Activated gamma-delta T cell (primary cell): ENCODE measurements around the gene EDARADD.
"Not testable (repeated sequence)": the region's sequence is repeated elsewhere in the genome, so short reads cannot be mapped to it uniquely, and the experiment has no call there.

Source experiments
- DNase-seq: peaks from one replicate; lab custom pipeline; 2025; lab: John Stamatoyannopoulos, UW

Gene EDARADD

GRCh38 chr1:236433819-236434315 is 39.8 kb downstream of the EDARADD start:
- no peak for DNase-seq

- DNase-seq = no peak
These were observed 44.5 kb downstream of the EDARADD start for GRCh38 chr1:236438614-236439013.

DNA sequence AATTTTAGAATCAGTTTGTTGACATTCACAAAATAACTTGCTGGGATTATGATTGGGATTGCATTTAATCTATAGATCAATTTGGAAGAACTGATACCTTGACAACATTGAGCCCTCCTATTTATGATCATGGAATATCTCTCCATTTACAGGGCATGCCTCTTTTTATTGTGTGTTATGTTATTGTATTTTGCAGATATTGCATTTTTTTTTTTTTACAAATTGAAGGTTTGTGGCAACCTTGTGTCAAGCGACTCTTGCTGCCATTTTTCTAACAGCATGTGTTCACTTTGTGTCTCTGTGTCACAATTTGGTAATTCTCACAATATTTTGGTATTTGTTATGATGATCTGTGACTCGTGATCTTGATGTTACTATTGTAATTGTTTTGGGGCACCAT is 46.3 kb downstream of the EDARADD start:
- no peak for DNase-seq

DNA sequence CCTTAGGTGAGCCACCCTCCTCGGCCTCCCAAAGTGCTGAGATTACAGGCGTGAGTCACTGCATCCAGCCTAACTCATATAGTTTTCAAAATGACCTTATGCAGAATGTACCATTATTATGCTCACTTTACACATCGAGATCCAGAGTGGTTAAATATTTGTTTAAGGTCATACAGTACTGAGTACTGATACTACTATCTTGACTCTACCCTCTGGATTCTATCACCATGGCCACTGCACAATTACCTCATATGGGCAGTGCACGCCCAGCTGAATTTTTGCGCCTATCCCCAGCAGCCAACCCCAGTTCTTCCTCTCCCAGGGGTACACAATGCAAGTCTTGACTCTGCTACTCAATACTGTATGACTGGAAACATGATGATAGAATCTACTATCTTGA is 56.7 kb downstream of the EDARADD start:
- no peak for DNase-seq

DNA sequence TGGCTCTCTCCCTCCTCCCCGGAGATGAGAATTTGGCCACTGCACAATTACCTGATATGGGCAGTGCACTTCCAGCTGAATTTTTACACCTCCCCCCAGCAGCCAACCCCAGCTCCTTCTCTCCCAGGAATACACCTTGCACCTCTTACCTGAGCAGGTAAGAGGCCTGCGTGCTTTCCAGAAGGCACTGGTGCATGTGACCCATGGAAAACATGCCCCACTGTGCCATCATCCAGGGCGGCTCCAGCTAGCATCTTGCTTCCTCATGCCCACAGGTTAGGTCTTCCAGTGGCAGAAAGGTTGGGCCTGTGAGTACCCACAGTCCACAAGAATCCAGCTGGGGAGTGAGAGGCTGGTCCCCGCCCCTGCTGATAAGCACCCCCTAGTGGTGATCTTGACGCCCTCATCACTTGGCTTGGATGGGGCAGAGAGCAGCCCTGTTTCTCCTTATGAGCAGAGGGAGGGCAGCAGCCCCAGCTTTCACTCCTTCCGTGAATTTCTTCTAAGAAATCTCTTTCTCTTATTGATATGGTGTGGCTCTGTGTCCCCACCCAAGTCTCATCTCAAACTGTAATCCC is 57.8 kb downstream of the EDARADD start:
- DNase-seq = no peak

DNA sequence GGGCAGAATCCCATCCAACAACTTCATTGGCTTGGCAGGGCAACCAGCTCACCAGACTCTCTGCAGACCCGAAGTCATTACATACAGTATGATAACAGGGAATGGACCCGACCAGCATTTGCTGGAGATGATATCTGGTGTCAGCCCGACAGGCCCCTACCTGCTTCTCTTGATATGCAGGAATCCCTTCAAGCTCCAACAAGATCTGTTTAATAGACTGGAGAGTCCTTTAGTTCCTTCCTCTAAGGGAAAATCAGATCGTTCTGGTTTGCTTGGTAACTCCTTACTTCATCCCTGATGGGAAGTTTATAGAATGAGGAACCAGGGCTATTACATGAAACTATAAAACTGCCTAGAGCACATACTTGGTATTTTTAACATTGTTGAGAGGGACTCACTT is 61.2 kb downstream of the EDARADD start:
- DNase-seq = no peak

GRCh38 chr1:236457775-236458174 is 63.7 kb downstream of the EDARADD start:
- DNase-seq = no peak

GRCh38 chr1:236458996-236459395 is 64.9 kb downstream of the EDARADD start:
- no peak for DNase-seq

GRCh38 chr1:236460103-236460502 is 66.0 kb downstream of the EDARADD start:
- DNase-seq = no peak

DNA sequence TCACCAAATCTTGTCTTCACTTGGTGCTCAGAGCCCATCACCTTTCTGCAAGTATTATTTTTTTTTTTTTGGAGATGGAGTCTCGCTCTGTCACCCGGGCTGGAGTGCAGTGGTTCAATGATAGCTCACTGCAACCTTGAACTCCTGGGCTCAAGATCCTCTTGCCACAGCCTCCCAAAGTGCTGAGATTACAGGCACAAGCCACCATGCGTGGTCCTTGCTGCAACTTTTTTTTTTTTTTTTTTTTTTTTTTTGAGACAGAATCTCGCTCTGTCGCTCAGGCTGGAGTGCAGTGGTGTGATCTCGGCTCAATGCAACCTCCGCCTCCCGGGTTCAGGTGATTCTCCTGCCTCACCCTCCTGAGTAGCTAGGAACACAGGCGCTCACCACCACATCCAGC is 70.1 kb downstream of the EDARADD start:
- not testable (repeated sequence) for DNase-seq

- DNase-seq = no peak
These were observed 71.3 kb downstream of the EDARADD start for GRCh38 chr1:236465231-236465958.

DNA sequence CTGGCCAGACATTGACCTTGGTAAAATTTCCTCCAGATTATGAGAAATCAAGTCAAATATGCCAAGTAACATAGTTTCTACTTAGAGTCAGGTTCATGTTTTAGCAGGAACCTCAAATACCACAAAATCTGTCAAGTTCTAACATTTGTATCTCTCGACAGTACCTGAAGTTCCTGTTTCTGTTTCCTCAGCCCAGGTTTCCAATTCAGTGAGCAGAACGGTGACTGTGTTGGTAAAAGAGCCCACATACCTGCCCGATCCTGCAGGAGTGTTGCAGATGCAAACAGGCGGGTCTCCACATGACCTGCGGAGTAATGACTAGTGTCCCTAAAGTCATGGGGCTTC is 71.8 kb downstream of the EDARADD start:
- no peak for DNase-seq

- no peak for DNase-seq
These were observed 73.2 kb downstream of the EDARADD start for GRCh38 chr1:236467327-236467641.

GRCh38 chr1:236468625-236469024 is 74.5 kb downstream of the EDARADD start:
- DNase-seq = no peak

DNA sequence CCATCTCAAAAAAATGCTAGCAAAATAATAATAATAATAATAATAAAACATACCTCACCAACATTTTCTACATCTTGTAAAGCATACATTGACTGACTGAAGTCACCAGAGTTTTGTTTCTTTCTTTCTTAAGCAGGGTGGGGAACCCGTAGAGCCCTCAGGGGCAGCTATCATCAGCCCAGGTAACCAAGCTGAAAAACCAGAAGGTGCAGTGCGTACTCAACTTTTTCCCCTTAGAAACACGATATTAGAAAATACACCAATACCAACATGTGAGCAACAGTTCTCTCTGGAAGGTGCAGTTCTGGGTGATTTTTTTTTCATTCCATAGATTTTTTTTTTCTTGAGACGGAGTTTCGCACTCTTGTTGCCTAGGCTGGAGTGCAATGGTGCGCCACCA is 75.4 kb downstream of the EDARADD start:
- DNase-seq = no peak

- no peak for DNase-seq
These were observed 77.0 kb downstream of the EDARADD start for GRCh38 chr1:236471096-236471495.

GRCh38 chr1:236471653-236472052 is 77.6 kb downstream of the EDARADD start:
- no peak for DNase-seq

DNA sequence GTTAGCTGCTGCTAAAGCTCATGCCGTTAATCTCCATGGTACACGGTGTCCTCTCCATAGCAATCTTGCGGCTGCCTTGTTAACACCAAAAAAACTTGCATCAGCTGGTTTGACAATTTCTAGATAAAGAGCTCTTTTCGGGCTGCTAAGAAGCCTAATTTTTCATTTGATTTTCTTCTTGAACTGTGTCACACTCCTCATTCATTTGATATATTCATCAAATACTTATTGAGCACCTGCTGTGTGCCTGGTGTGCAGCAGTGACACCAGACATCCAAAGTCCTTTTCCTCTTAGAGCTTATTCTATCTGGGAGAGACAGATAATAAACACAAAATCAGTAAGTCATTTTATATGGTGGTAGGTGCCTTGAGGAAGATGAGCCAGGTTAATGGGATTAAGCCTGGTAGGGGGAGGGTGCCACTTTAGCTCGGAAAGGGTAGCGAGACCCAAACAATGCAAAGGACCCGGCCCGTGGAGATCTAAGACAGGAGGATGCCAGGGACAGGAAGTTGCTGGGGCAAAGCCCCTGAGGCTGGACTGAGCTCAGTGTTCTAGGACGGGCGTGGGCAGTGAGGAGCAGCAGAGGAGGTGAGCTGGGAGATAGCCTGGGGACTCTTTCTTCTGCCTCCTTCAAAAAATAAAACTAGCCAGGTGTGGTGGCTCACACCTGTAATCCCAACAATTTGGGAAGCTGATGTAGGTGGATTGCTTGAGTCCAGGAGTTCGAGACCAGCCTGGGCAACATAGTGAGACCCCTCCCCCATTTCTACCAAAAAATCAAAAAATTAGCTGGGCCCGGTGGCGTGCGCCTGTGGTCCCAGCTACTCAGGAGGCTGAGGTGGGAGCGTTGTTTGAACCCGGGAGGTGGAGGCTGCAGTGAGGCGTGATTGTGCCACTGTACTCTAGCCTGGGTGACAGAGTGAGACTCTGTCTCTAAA is 79.0 kb downstream of the EDARADD start:
- DNase-seq = no peak

DNA sequence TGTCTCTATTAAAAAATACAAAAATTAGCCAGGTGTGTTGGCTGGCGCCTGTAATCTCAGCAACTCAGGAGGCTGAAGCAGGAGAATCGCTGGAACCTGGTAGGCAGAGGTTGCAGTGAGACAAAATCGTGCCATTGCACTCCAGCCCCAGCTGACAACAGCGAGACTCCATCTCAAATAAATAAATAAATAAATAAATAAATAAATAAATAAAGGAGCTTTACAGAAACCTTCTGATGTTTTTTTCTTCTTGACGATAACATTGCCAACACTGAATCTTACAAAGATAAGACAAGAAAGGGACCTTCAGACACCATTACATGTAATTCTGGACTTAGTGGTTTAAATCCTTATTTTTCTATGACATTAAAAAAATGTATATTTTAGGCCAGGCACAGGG is 81.9 kb downstream of the EDARADD start:
- DNase-seq = no peak

- DNase-seq = no peak
These were observed 86.8 kb downstream of the EDARADD start for GRCh38 chr1:236480758-236481436.

DNA sequence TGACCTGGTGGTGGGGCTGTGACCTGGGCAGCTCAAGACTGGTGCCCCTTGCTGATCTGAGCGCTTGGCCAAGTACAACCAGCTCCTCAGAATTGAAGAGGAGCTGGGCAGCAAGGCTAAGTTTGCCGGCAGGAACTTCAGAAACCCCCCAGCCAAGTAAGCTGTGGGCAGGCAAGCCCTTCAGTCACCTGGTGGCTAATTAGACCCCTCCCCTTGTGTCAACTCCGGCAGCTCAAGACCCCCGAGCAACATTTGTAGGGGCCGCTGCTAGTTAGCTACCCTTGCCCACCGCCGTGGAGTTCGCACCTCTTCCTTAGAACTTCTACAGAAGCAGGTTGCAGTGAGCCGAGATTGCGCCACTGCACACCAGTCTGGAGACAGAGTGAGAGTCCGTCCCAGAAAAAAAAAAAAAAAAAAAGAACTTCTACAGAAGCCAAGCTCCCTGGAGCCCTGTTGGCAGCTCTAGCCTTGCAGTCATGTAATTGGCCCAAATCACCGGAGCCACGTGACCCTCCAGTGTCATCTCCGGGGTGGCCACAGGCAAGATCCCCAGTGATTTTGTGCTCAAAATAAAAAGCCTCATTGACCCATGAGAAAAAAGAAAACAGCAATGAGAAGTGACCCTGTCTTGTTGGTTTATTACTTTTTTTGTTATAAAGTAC is 90.4 kb downstream of the EDARADD start:
- no peak for DNase-seq
